ENCODE data around the gene ATF2.

ATF2 gene

GRCh38 chr2:175154661-175155082 is 13.3 kb downstream of the ATF2 start:
- DNase-seq (ENCODE audit: low read depth, low spot score), result no peak
- no peak overlapping the region for H3K9ac ChIP-seq (ENCODE audit: insufficient read length)
- H3K27ac ChIP-seq, result no peak overlapping the region
- peaks cover 20% of the 10 kb centered on the region for H3K36me3 ChIP-seq (ENCODE audit: insufficient read depth, low read length)
- no peak overlapping the region for H3K4me3 ChIP-seq
- no peak for TF ChIP-seq FOXP2 (optimal IDR thresholded peaks at IDR 0.05; ENCODE audit: control extremely low read depth, extremely low read length, insufficient read depth)
- TF ChIP-seq POLR2AphosphoS5 (IDR thresholded peaks at IDR 0.05; ENCODE audit: borderline replicate concordance, low read depth, low read length), result no peak
- TF ChIP-seq EZH2 (IDR thresholded peaks at IDR 0.05), result no peak
- no peaks in the 10 kb centered on the region for H3K9me3 ChIP-seq (ENCODE audit: low read depth, low read length)

- TF ChIP-seq FOXP2 (optimal IDR thresholded peaks at IDR 0.05; ENCODE audit: control extremely low read depth, extremely low read length, insufficient read depth) (no peak), POLR2AphosphoS5 (IDR thresholded peaks at IDR 0.05; ENCODE audit: borderline replicate concordance, low read depth, low read length) (no peak), EZH2 (IDR thresholded peaks at IDR 0.05) (no peak)
- no peak overlapping the region for H3K4me3 ChIP-seq
- no peak overlapping the region for H3K9ac ChIP-seq (ENCODE audit: insufficient read length)
- no peaks in the 10 kb centered on the region for H3K9me3 ChIP-seq (ENCODE audit: low read depth, low read length)
- H3K36me3 ChIP-seq (ENCODE audit: insufficient read depth, low read length), result peaks cover 37% of the 10 kb centered on the region
- H3K27ac ChIP-seq, result no peak overlapping the region
- no peak for DNase-seq (ENCODE audit: low read depth, low spot score)
Observed at GRCh38 chr2:175152242-175152641, 15.8 kb downstream of the ATF2 start.

- no peaks in the 10 kb centered on the region for H3K9me3 ChIP-seq (ENCODE audit: low read depth, low read length)
- DNase-seq (ENCODE audit: low read depth, low spot score), result no peak
- no peak for TF ChIP-seq EZH2 (IDR thresholded peaks at IDR 0.05)
- no peak for TF ChIP-seq POLR2AphosphoS5 (IDR thresholded peaks at IDR 0.05; ENCODE audit: borderline replicate concordance, low read depth, low read length)
- TF ChIP-seq FOXP2 (optimal IDR thresholded peaks at IDR 0.05; ENCODE audit: control extremely low read depth, extremely low read length, insufficient read depth), result no peak
- H3K9ac ChIP-seq (ENCODE audit: insufficient read length), result no peak overlapping the region
- peaks cover 40% of the 10 kb centered on the region for H3K36me3 ChIP-seq (ENCODE audit: insufficient read depth, low read length)
- H3K27ac ChIP-seq, result no peak overlapping the region
- H3K4me3 ChIP-seq, result no peak overlapping the region
Observed at GRCh38 chr2:175151791-175152190, 16.2 kb downstream of the ATF2 start.

GRCh38 chr2:175147186-175147585 is 20.8 kb downstream of the ATF2 start:
- no peak overlapping the region for H3K4me3 ChIP-seq
- H3K36me3 ChIP-seq (ENCODE audit: insufficient read depth, low read length), result peaks cover 61% of the 10 kb centered on the region
- no peaks in the 10 kb centered on the region for H3K9me3 ChIP-seq (ENCODE audit: low read depth, low read length)
- H3K9ac ChIP-seq (ENCODE audit: insufficient read length), result no peak overlapping the region
- no peak for DNase-seq (ENCODE audit: low read depth, low spot score)
- H3K27ac ChIP-seq, result no peak overlapping the region
- no peak for TF ChIP-seq FOXP2 (optimal IDR thresholded peaks at IDR 0.05; ENCODE audit: control extremely low read depth, extremely low read length, insufficient read depth)
- no peak for TF ChIP-seq EZH2 (IDR thresholded peaks at IDR 0.05)
- no peak for TF ChIP-seq POLR2AphosphoS5 (IDR thresholded peaks at IDR 0.05; ENCODE audit: borderline replicate concordance, low read depth, low read length)

GRCh38 chr2:175143678-175144077 is 24.3 kb downstream of the ATF2 start:
- TF ChIP-seq FOXP2 (optimal IDR thresholded peaks at IDR 0.05; ENCODE audit: control extremely low read depth, extremely low read length, insufficient read depth) (no peak), POLR2AphosphoS5 (IDR thresholded peaks at IDR 0.05; ENCODE audit: borderline replicate concordance, low read depth, low read length) (no peak), EZH2 (IDR thresholded peaks at IDR 0.05) (no peak)
- H3K9ac ChIP-seq (ENCODE audit: insufficient read length), result no peak overlapping the region
- no peak overlapping the region for H3K4me3 ChIP-seq
- no peak overlapping the region for H3K27ac ChIP-seq
- DNase-seq (ENCODE audit: low read depth, low spot score), result no peak
- H3K36me3 ChIP-seq (ENCODE audit: insufficient read depth, low read length), result peaks cover 53% of the 10 kb centered on the region
- H3K9me3 ChIP-seq (ENCODE audit: low read depth, low read length), result no peaks in the 10 kb centered on the region

GRCh38 chr2:175143191-175143590 is 24.8 kb downstream of the ATF2 start:
- TF ChIP-seq FOXP2 (optimal IDR thresholded peaks at IDR 0.05; ENCODE audit: control extremely low read depth, extremely low read length, insufficient read depth) (no peak), EZH2 (IDR thresholded peaks at IDR 0.05) (no peak)
- H3K36me3 ChIP-seq (ENCODE audit: insufficient read depth, low read length), result peaks cover 52% of the 10 kb centered on the region
- H3K4me3 ChIP-seq, result no peak overlapping the region
- H3K9ac ChIP-seq (ENCODE audit: insufficient read length), result no peak overlapping the region
- no peak overlapping the region for H3K27ac ChIP-seq
- H3K9me3 ChIP-seq (ENCODE audit: low read depth, low read length), result no peaks in the 10 kb centered on the region
- DNase-seq (ENCODE audit: low read depth, low spot score), result no peak

GRCh38 chr2:175140332-175140731 is 27.7 kb downstream of the ATF2 start:
- Histone ChIP-seq H3K27ac (peak overlapping the region; percentile 15; the same call in 1 of the 2 replicates), H3K9me3 (ENCODE audit: low read depth, low read length) (no peaks in the 10 kb centered on the region), H3K36me3 (ENCODE audit: insufficient read depth, low read length) (peaks cover 51% of the 10 kb centered on the region), H3K9ac (ENCODE audit: insufficient read length) (no peak overlapping the region), H3K4me3 (no peak overlapping the region)
- no peak for DNase-seq (ENCODE audit: low read depth, low spot score)
- TF ChIP-seq FOXP2 (optimal IDR thresholded peaks at IDR 0.05; ENCODE audit: control extremely low read depth, extremely low read length, insufficient read depth), result no peak
- no peak for TF ChIP-seq EZH2 (IDR thresholded peaks at IDR 0.05)
- TF ChIP-seq POLR2AphosphoS5 (IDR thresholded peaks at IDR 0.05; ENCODE audit: borderline replicate concordance, low read depth, low read length), result no peak

- TF ChIP-seq FOXP2 (optimal IDR thresholded peaks at IDR 0.05; ENCODE audit: control extremely low read depth, extremely low read length, insufficient read depth), result no peak
- TF ChIP-seq EZH2 (IDR thresholded peaks at IDR 0.05), result no peak
- no peak for TF ChIP-seq POLR2AphosphoS5 (IDR thresholded peaks at IDR 0.05; ENCODE audit: borderline replicate concordance, low read depth, low read length)
- no peak overlapping the region for H3K9ac ChIP-seq (ENCODE audit: insufficient read length)
- no peak overlapping the region for H3K4me3 ChIP-seq
- DNase-seq (ENCODE audit: low read depth, low spot score), result no peak
- H3K36me3 ChIP-seq (ENCODE audit: insufficient read depth, low read length), result peaks cover 56% of the 10 kb centered on the region
- no peak overlapping the region for H3K27ac ChIP-seq
- H3K9me3 ChIP-seq (ENCODE audit: low read depth, low read length), result no peaks in the 10 kb centered on the region
Observed at GRCh38 chr2:175137793-175138192, 30.2 kb downstream of the ATF2 start.
